Kidney epithelial cell (primary cell): ENCODE results near the gene KRT6C. TPM values are rescaled to one million over a fixed set of nuclear protein-coding genes. Genes with fewer than 3 reads are reported as not detected.
"Not testable (repeated sequence)": the region's sequence is repeated elsewhere in the genome, so short reads cannot be mapped to it uniquely, and the experiment has no call there.

Source experiments
- DNase-seq: peaks from one replicate; pipeline ENCODE4 v3.0.0-alpha.2; 2010; ENCODE audit warnings: low read depth
- H3K27me3 ChIP-seq: 2 replicates; pipeline ENCODE4 v1.6.0; 2011; ENCODE audit warnings: low read length; ENCODE audit not compliant: control insufficient read depth, insufficient read depth
- H3K36me3 ChIP-seq: 2 replicates; pipeline ENCODE4 v1.5.1; 2011; ENCODE audit warnings: low read length; ENCODE audit not compliant: control insufficient read depth, insufficient read depth
- H3K4me3 ChIP-seq: 2 replicates; pipeline ENCODE4 v1.5.1; 2011; ENCODE audit warnings: low read depth, mild to moderate bottlenecking, control low read depth, low read length
- total RNA-seq: library from RNA; depleted of rRNA; stranded (reverse); fragments of >200 nt; gene quantifications from 2 replicates; pipeline ENCODE4 v1.2.3, GENCODE V29; 2015
- TF ChIP-seq, protein P1 (sequence below): IDR thresholded peaks from 2 replicates; pipeline ENCODE4 v1.5.1; 2011; ENCODE audit warnings: mild to moderate bottlenecking, moderate library complexity, low read length, control low read depth, inconsistent platforms; ENCODE audit not compliant: insufficient read depth, poor library complexity, severe bottlenecking

The KRT6C gene
- total RNA-seq, 1 donor from 2014 or later: not detected

DNA sequence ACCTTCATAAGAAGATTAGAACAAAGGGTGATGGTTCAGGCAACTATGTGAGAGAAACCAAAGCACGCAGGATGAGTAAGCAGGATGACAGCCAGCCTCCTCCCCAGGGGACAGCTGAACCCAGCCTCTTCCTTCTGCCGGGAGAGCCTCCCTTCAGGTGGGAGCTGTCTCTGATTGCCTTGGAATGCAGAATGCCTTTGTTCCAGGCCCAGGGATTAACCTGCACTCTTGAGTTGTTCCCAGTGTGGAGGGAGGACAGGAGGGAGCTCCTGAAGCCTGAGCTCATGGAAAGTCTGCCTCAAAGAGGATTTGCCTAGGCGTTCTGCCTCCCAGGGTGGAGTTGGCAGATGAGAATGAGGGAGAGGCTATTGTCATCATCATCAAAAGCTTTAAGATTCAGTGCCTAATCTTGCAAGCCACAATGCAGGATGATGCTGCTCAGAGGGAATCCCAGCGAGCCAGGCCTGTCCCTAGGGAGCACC lies 23.0 kb upstream of the KRT6C start:
- H3K36me3 ChIP-seq: no peaks in the 10 kb centered on the region
- DNase-seq: no peak
- TF ChIP-seq, protein P1, sequence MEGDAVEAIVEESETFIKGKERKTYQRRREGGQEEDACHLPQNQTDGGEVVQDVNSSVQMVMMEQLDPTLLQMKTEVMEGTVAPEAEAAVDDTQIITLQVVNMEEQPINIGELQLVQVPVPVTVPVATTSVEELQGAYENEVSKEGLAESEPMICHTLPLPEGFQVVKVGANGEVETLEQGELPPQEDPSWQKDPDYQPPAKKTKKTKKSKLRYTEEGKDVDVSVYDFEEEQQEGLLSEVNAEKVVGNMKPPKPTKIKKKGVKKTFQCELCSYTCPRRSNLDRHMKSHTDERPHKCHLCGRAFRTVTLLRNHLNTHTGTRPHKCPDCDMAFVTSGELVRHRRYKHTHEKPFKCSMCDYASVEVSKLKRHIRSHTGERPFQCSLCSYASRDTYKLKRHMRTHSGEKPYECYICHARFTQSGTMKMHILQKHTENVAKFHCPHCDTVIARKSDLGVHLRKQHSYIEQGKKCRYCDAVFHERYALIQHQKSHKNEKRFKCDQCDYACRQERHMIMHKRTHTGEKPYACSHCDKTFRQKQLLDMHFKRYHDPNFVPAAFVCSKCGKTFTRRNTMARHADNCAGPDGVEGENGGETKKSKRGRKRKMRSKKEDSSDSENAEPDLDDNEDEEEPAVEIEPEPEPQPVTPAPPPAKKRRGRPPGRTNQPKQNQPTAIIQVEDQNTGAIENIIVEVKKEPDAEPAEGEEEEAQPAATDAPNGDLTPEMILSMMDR: no peak
- H3K27me3 ChIP-seq: no peaks in the 10 kb centered on the region
- no peak overlapping the region for H3K4me3 ChIP-seq

DNA sequence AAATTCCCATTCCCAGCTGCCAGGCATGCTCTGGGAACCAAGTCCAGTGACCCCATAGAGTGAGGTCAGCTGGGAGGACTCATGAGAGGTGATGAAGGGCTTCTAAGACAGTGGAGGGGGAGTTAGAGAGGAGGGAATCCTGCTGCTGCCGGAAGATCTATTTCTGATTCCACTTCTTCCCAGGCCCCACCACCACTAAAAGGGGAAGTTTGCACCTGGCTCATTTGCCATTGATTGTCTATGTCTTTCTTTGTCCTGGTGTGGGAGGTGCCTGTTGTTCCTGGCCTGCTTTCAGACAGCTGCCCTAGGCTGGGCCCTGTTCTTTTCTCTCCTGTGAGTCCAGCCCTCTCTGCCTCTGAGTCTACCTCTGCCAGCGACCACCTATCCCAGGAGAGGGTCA lies 22.4 kb upstream of the KRT6C start:
- H3K36me3 ChIP-seq: no peaks in the 10 kb centered on the region
- H3K4me3 ChIP-seq: no peak overlapping the region
- TF ChIP-seq, protein P1: no peak
- DNase-seq: no peak
- H3K27me3 ChIP-seq: no peaks in the 10 kb centered on the region

DNA sequence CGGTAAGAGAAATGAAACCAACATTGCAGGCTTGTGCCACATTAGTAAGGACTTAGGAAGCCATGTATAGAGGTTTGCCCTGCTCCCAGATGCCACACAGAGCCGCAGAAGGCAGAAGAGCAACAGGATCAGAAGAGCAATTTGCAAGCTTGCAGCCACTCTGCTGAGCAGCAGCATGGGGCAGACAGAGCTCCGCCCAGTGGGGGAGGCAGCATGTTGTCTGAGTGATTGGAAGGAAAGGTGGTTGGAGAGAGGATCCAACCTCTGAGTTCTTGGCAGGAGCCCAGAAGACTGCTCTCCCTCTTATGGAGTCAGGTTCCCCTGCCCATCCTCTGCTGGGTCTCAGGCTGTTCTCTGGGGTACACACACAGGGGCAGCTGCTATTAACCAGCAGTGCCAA lies 21.8 kb upstream of the KRT6C start:
- peaks cover 2% of the 10 kb centered on the region for H3K27me3 ChIP-seq
- no peak overlapping the region for H3K4me3 ChIP-seq
- DNase-seq: no peak
- H3K36me3 ChIP-seq: no peaks in the 10 kb centered on the region
- TF ChIP-seq, protein P1: no peak

DNA sequence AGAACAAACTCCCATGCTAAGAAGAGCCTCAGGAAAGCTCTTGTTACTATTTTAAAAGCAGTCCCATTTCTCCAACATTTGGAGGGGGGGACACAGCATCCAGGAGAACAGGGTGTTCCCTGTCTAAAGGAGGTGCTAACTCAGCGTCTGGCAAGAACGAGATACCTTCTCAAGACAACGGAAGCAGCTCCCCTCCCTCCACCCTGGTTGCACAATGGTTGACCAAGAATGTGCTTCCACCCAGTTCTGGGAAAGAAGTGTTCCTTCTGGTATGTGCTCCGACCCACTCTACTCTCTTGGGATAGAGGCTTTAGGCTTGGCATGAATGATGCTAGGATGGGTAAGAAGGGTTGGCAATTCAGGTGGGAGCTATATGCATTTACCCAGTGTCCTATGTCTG lies 20.9 kb upstream of the KRT6C start:
- DNase-seq: no peak
- H3K36me3 ChIP-seq: no peaks in the 10 kb centered on the region
- TF ChIP-seq, protein P1: no peak
- peaks cover 5% of the 10 kb centered on the region for H3K27me3 ChIP-seq
- H3K4me3 ChIP-seq: no peak overlapping the region

- TF ChIP-seq, protein P1: no peak
- H3K27me3 ChIP-seq: peaks cover 6% of the 10 kb centered on the region
- H3K4me3 ChIP-seq: no peak overlapping the region
- no peak for DNase-seq
- no peaks in the 10 kb centered on the region for H3K36me3 ChIP-seq
These were observed 20.5 kb upstream of the KRT6C start for GRCh38 chr12:52494100-52494499.

DNA sequence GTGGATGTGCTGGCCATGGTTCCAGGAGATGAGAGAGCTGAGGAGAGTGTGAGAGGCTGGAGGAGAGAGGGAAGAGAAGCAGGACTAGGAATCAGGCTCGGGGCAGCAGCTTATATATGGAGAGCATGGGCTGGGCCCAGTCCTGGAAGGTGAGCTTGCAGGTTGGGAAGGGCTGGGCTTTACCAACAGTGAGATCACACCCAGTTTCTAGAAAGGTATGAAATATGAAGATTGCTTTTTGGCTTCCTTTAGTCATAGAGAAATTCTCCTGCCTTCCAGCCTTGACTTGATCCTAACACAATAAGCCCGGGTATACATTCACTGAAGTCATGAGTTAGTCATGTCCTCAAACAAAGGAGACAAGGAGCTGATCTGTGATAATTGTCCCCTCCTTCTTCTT lies 19.6 kb upstream of the KRT6C start, which contains the start of gene KRT6A:
Gene KRT6A (minus strand): TSS at position 86 of the 400 bp plus-strand sequence. CDS start 69 bp downstream, at position 17.
- no peak for DNase-seq
- Histone ChIP-seq H3K27me3 (peaks cover 6% of the 10 kb centered on the region), H3K4me3 (no peak within 1 kb of the TSS), H3K36me3 (no peaks in the 10 kb centered on the region)
- TF ChIP-seq, protein P1: no peak

DNA sequence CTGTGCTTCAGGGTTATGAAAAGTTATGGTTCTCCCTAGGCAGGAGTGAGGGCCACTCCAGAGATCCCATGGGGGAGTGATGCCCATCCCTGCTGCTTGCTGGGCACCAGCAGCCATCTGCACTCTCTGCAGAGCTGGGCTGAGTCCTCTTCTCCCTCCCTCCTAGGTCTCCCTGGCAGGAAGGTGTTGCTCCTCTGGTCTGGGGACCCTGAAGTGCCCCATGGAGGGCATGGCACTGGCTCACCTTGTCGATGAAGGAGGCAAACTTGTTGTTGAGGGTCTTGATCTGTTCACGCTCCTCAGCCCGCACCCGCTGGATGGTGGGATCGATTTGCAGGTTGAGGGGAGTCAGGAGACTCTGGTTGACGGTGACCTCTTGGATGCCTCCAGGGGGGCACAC lies 18.8 kb upstream of the KRT6C start:
- DNase-seq, H3K4me3 ChIP-seq, H3K27me3 ChIP-seq, H3K36me3 ChIP-seq: not testable (repeated sequence)

- H3K4me3 ChIP-seq, H3K36me3 ChIP-seq, DNase-seq, H3K27me3 ChIP-seq: not testable (repeated sequence)
These were observed 17.9 kb upstream of the KRT6C start for GRCh38 chr12:52491495-52491894.
